Fibroblast of lung (primary cell): ENCODE results near the gene CYS1. TPM values are rescaled to one million over a fixed set of nuclear protein-coding genes. Genes with fewer than 3 reads are reported as not detected.

ENCODE experiments used
- DNase-seq, 2 donors: peaks; one replicate each; pipeline versions ENCODE4 v3.0.0 to v3.0.0-alpha.2; 2010; ENCODE audit warnings: low read depth in 2 of 2
- H2AFZ ChIP-seq: 2 replicates; pipeline ENCODE4 v1.5.1; 2012; ENCODE audit warnings: low read length, control low read depth, inconsistent platforms
- H3K27ac ChIP-seq: 2 replicates; pipeline ENCODE4 v1.5.1; 2011; ENCODE audit warnings: low read length, control low read depth; ENCODE audit not compliant: insufficient read depth
- H3K27me3 ChIP-seq: 2 replicates; pipeline ENCODE4 v1.5.1; 2011; ENCODE audit warnings: mild to moderate bottlenecking, low read length; ENCODE audit not compliant: control insufficient read depth, insufficient read depth
- H3K36me3 ChIP-seq: 2 replicates; pipeline ENCODE4 v1.5.1; 2011; ENCODE audit warnings: low read length; ENCODE audit not compliant: control insufficient read depth, insufficient read depth
- H3K4me1 ChIP-seq: 2 replicates; pipeline ENCODE4 v1.5.1; 2011; ENCODE audit warnings: low read length; ENCODE audit not compliant: control insufficient read depth, insufficient read depth; ENCODE audit errors: extremely low read depth
- H3K4me2 ChIP-seq: 2 replicates; pipeline ENCODE4 v1.5.1; 2011; ENCODE audit warnings: low read length, control low read depth; ENCODE audit not compliant: insufficient read depth; ENCODE audit errors: extremely low read depth
- H3K4me3 ChIP-seq, 4 experiments: fragments of 200-600 bp in 1 of 4; sonication (generic) in 1 of 4; replicated peaks in 1 of 4; 2 replicates each; pipeline ENCODE4 v1.5.1; 2011 to 2016; ENCODE audit warnings: low read length in 4 of 4, low read depth in 3 of 4, mild to moderate bottlenecking in 3 of 4, control low read depth in 2 of 4, inconsistent platforms in 1 of 4, mixed read lengths in 1 of 4; ENCODE audit not compliant: insufficient read depth in 1 of 4; ENCODE audit errors: control extremely low read depth in 1 of 4
- H3K79me2 ChIP-seq: 2 replicates; pipeline ENCODE4 v1.5.1; 2012; ENCODE audit warnings: mild to moderate bottlenecking, low read length, inconsistent platforms; ENCODE audit not compliant: control insufficient read depth, insufficient read depth
- H3K9ac ChIP-seq: 2 replicates; pipeline ENCODE4 v1.5.1; 2011; ENCODE audit warnings: mild to moderate bottlenecking, low read length, control low read depth; ENCODE audit not compliant: insufficient read depth
- H3K9me3 ChIP-seq: 2 replicates; pipeline ENCODE4 v1.5.1; 2012; ENCODE audit warnings: low read depth, low read length; ENCODE audit not compliant: control insufficient read depth, insufficient read depth
- H4K20me1 ChIP-seq: 2 replicates; pipeline ENCODE4 v1.5.1; 2011; ENCODE audit warnings: low read length; ENCODE audit not compliant: control insufficient read depth, insufficient read depth; ENCODE audit errors: extremely low read depth
- EZH2 ChIP-seq: IDR thresholded peaks from 2 replicates; pipeline ENCODE4 v1.5.1; 2012; ENCODE audit warnings: low read length, control low read depth, mild to moderate bottlenecking; ENCODE audit errors: missing control alignments
- polyA plus RNA-seq, 2 donors: library from polyadenylated mRNA; depleted of rRNA in 1 of 2; stranded (reverse) in 1 of 2; unstranded in 1 of 2; fragments of >200 nt; gene quantifications; 2 replicates each; pipeline ENCODE4 v1.2.1, GENCODE V29; 2011 to 2012; ENCODE audit warnings: missing spikeins in 1 of 2
- total RNA-seq: library from RNA; depleted of rRNA; stranded (reverse); fragments of >200 nt; gene quantifications from 2 replicates; pipeline ENCODE4 v1.2.1, GENCODE V29; 2014
- TF ChIP-seq, protein P1 (sequence below), 2 donors: IDR thresholded peaks in 1 of 2; conservative IDR thresholded peaks in 1 of 2; 1 replicate in 1 of 2; 2 replicates in 1 of 2; pipeline ENCODE4 v1.5.1; 2011 to 2012; ENCODE audit warnings: low read length in 2 of 2, control low read depth in 1 of 2, inconsistent platforms in 1 of 2, low read depth in 1 of 2, mild to moderate bottlenecking in 1 of 2

Gene CYS1
- total and polyA plus RNA-seq, 2 donors (not counting 1 experiment from before 2014, with no cell fraction given), result 0.31 to 5.1 TPM

DNA sequence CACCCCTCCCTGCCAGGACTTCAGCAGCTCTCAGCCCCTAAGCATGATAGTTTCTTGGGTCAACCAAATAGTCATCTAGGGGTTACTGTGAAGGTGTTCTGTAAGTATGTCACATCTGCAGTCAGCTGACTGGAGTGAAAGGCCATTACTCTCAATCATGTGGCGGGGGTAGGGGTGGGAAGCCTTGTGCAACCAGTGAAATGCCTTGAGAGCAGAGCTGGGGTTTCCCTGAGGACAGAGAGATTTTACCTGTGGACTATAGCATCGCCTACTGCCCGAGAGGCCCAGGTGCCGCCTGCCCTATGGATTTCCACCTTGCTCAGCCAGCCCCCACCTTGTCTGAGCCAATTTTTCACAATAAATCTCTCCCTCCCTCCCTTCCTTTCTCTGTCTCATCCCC is 57.8 kb downstream of the CYS1 start:
- no peak for DNase-seq
- no peaks in the 10 kb centered on the region for H3K27me3 ChIP-seq
- H2AFZ ChIP-seq, result no peak overlapping the region
- H3K9me3 ChIP-seq, result no peaks in the 10 kb centered on the region
- H4K20me1 ChIP-seq, result no peaks in the 10 kb centered on the region
- no peak overlapping the region for H3K4me3 ChIP-seq
- H3K36me3 ChIP-seq, result no peaks in the 10 kb centered on the region
- H3K4me2 ChIP-seq, result no peak overlapping the region
- no peak overlapping the region for H3K9ac ChIP-seq
- H3K79me2 ChIP-seq, result no peaks in the 10 kb centered on the region
- no peak for TF ChIP-seq EZH2
- TF ChIP-seq, protein P1, sequence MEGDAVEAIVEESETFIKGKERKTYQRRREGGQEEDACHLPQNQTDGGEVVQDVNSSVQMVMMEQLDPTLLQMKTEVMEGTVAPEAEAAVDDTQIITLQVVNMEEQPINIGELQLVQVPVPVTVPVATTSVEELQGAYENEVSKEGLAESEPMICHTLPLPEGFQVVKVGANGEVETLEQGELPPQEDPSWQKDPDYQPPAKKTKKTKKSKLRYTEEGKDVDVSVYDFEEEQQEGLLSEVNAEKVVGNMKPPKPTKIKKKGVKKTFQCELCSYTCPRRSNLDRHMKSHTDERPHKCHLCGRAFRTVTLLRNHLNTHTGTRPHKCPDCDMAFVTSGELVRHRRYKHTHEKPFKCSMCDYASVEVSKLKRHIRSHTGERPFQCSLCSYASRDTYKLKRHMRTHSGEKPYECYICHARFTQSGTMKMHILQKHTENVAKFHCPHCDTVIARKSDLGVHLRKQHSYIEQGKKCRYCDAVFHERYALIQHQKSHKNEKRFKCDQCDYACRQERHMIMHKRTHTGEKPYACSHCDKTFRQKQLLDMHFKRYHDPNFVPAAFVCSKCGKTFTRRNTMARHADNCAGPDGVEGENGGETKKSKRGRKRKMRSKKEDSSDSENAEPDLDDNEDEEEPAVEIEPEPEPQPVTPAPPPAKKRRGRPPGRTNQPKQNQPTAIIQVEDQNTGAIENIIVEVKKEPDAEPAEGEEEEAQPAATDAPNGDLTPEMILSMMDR (conservative IDR thresholded peaks at IDR 0.05 in 1 of 2, IDR thresholded peaks at IDR 0.05 in 1 of 2; ENCODE audit: low read depth in 1 of 2, low read length in 2 of 2), result no peak
- no peaks in the 10 kb centered on the region for H3K4me1 ChIP-seq
- no peak overlapping the region for H3K27ac ChIP-seq

DNA sequence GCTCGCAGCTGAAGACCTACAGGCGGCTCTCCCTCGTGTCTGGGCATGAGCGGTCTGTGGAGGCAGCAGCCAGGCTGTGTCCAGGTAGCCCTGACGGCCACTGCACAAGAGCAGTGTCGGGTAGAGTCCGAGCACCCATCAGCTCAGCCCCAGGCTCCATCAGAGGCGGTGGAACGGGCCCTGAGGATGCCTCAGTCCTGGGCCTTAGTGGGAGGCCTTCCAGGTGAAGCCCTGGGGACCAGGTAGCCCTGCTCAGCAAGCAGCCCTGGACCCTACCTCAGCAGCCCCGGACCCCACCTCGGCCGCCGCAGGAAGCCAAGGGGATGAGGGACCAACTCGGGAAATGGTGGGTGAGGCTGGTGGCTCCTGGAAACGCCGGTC is 58.2 kb downstream of the CYS1 start:
- Histone ChIP-seq H3K4me1 (no peaks in the 10 kb centered on the region), H3K4me2 (no peak overlapping the region), H4K20me1 (no peaks in the 10 kb centered on the region), H3K27me3 (no peaks in the 10 kb centered on the region), H3K4me3 (no peak overlapping the region), H3K79me2 (no peaks in the 10 kb centered on the region), H3K9me3 (no peaks in the 10 kb centered on the region), H2AFZ (no peak overlapping the region), H3K9ac (no peak overlapping the region), H3K27ac (no peak overlapping the region), H3K36me3 (no peaks in the 10 kb centered on the region)
- no peak for DNase-seq
- TF ChIP-seq, protein P1 (conservative IDR thresholded peaks at IDR 0.05 in 1 of 2, IDR thresholded peaks at IDR 0.05 in 1 of 2; ENCODE audit: low read depth in 1 of 2, low read length in 2 of 2), result no peak
- TF ChIP-seq EZH2, result no peak

DNA sequence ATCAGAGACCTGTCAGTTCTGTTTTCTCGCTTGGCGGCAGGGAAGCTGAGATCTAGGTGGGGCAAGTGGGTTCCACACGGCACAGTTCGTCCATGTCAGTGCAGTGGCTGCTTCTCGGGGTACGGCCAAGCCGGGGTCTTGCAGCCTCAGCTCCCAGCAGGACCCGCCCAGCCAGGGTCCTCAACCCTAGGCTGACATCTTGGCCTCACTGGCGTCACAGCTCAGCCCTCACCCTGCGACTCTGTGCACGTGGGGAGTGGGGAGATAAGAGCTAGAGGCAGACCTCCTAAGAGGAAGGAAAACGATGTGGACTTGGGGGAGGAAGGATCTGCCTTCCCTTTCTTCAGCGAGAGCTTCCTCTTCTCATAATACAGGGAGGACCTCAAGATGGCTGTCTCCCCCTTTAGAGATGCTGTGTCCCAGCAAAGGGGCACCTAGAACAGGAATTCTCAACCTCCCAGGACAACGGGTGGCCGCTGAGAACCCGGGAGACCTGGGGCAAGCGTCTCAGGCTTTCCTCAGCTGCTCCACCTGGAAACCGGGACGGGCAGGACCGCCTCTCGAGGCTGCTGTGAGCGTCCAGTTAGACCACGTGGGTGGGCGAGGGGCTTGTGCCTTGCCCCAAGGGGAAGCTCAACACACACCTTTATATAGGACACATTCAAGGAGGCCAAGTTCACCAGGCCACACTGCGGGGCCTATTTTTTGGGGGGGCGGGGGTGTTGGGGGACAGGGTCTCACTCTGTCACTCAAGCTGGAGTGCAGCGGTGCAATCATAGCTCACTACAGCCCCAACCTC is 60.4 kb downstream of the CYS1 start:
- Histone ChIP-seq H4K20me1 (no peaks in the 10 kb centered on the region), H3K27me3 (no peaks in the 10 kb centered on the region), H3K9me3 (no peaks in the 10 kb centered on the region), H2AFZ (no peak overlapping the region), H3K79me2 (no peaks in the 10 kb centered on the region), H3K36me3 (no peaks in the 10 kb centered on the region), H3K4me1 (no peaks in the 10 kb centered on the region), H3K9ac (no peak overlapping the region), H3K27ac (no peak overlapping the region), H3K4me2 (no peak overlapping the region), H3K4me3 (no peak overlapping the region)
- no peak for TF ChIP-seq EZH2
- TF ChIP-seq, protein P1 (conservative IDR thresholded peaks at IDR 0.05 in 1 of 2, IDR thresholded peaks at IDR 0.05 in 1 of 2; ENCODE audit: low read depth in 1 of 2, low read length in 2 of 2), result no peak
- DNase-seq, result no peak
